HEK293T (cell line): ENCODE measurements around the gene NDUFB11.

Source experiments
- ARNT ChIP-seq: fragments of 450-650 bp; IDR thresholded peaks from 2 replicates; pipeline ENCODE4 v1.6.1; 2017; ENCODE audit warnings: mild to moderate bottlenecking
- FOXM1 ChIP-seq: fragments of 450-650 bp; IDR thresholded peaks from 2 replicates; pipeline ENCODE4 v1.6.1; 2017; ENCODE audit warnings: mild to moderate bottlenecking, borderline replicate concordance
- LEF1 ChIP-seq: fragments of 450-650 bp; IDR thresholded peaks from 2 replicates; pipeline ENCODE4 v1.6.1; 2017; ENCODE audit warnings: mild to moderate bottlenecking, borderline replicate concordance

DNA sequence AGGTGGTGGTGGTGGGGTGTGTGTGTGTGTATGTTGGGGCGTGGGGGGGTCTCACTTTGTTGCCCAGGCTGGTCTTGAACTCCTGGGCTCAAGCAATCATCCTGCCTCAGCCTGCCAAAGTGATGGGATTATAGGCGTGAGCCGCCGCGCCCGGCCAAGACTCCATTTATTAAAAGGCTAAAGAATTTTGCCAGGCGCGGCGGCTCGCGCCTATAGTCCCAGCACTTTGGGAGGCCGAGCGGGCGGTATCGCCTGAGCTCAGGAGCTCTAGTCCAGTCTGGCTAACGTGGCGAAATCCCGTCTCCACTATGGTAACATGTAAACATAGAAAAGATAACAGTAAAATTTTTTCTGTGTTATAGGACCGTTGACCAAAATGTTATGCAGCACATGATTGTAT is 45.4 kb upstream of the NDUFB11 start:
- TF ChIP-seq ARNT (no peak), FOXM1 (no peak), LEF1 (no peak)
